A673 (cell line): ENCODE data around the gene BAIAP2L2.

Experiments
- EZH2 ChIP-seq: fragments of 200-600 bp; sonication (generic); IDR thresholded peaks from 2 replicates; pipeline ENCODE4 v1.6.1; 2017; ENCODE audit warnings: borderline replicate concordance, low read depth, mild to moderate bottlenecking, mixed read lengths, antibody characterized with exemption, low read length; ENCODE audit not compliant: poor library complexity, severe bottlenecking
- TF ChIP-seq, protein P1 (sequence below): fragments of 300-800, 200-600 bp; sonication (generic); conservative IDR thresholded peaks from 2 replicates; pipeline ENCODE4 v1.5.1; 2017; ENCODE audit warnings: low read depth, mild to moderate bottlenecking, antibody characterized with exemption, low read length, moderate library complexity, mixed read lengths

DNA sequence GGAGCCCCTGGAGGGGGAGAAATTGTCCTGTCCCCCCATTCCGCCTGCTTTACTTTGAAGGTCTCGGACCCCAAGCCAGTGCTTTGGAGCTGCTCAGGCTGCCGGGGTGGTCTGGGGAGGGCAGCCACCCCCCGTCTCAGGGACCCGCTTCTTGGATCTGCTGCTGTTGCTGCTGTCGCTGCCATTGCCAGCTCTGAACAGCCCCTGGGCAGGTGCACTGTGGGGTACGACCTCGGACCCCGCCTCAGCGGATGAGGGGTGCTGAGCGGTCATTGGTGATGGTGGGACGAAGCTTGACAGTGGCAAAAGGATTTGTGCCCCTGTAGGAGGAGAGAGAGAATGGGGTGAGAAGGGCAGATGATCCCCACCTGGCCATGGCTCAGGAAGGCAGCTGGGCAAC, 25.4 kb downstream of the BAIAP2L2 start:
- TF ChIP-seq, protein P1, sequence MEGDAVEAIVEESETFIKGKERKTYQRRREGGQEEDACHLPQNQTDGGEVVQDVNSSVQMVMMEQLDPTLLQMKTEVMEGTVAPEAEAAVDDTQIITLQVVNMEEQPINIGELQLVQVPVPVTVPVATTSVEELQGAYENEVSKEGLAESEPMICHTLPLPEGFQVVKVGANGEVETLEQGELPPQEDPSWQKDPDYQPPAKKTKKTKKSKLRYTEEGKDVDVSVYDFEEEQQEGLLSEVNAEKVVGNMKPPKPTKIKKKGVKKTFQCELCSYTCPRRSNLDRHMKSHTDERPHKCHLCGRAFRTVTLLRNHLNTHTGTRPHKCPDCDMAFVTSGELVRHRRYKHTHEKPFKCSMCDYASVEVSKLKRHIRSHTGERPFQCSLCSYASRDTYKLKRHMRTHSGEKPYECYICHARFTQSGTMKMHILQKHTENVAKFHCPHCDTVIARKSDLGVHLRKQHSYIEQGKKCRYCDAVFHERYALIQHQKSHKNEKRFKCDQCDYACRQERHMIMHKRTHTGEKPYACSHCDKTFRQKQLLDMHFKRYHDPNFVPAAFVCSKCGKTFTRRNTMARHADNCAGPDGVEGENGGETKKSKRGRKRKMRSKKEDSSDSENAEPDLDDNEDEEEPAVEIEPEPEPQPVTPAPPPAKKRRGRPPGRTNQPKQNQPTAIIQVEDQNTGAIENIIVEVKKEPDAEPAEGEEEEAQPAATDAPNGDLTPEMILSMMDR = no peak
- no peak for TF ChIP-seq EZH2
